Measurements from ENCODE around the gene GDPD1. TPM values are rescaled to one million over a fixed set of nuclear protein-coding genes. Genes with fewer than 3 reads are reported as not detected.

The GDPD1 gene
- total and polyA plus RNA-seq, 2 donors (not counting 3 experiments of a cell fraction or from before 2014, with no cell fraction given) = 2.5 to 4.9 TPM

GRCh38 chr17:59244081-59244480 is 23.8 kb downstream of the GDPD1 start:
- no TSS peak for BruUV-seq (replicated peaks)
- dilution Hi-C loops (cut with MboI; ENCODE audit: extremely low pct_ligation_motif_present, low sequenced_read_pairs) (no loop called here), intact Hi-C loops (cut with micrococcal nuclease) (no loop called here)
- CTCF ChIA-PET = no interaction called here
- Histone ChIP-seq H3K9me3 (replicated peaks; ENCODE audit: control insufficient read depth, insufficient read depth, low read length) (no peaks in the 10 kb centered on the region), H3K27me3 (ENCODE audit: control insufficient read depth in 2 of 2, insufficient read depth in 2 of 2, low read length in 2 of 2) (no peaks in the 10 kb centered on the region), H3K36me3 (ENCODE audit: control insufficient read depth in 2 of 2, extremely low read depth in 1 of 2, insufficient read depth in 2 of 2, low read length in 2 of 2) (no peaks in the 10 kb centered on the region), H3K9me1 (replicated peaks; ENCODE audit: control insufficient read depth, extremely low read depth, insufficient read depth, low read length) (no peaks in the 10 kb centered on the region), H3K79me2 (ENCODE audit: control insufficient read depth, insufficient read depth, low read length) (no peaks in the 10 kb centered on the region), H4K20me1 (replicated peaks; ENCODE audit: control insufficient read depth, extremely low read depth, insufficient read depth, low read length) (no peaks in the 10 kb centered on the region), H3K4me2 (ENCODE audit: insufficient read depth, low read length) (no peak overlapping the region), H3K9ac (replicated peaks; ENCODE audit: extremely low read depth, insufficient read depth, low read length) (no peak overlapping the region), H3K4me3 (replicated peaks in 1 of 3; ENCODE audit: insufficient read depth in 1 of 3, low read depth in 1 of 3, low read length in 3 of 3) (no peak overlapping the region), H2AFZ (ENCODE audit: low read depth, low read length) (no peak overlapping the region), H3K27ac (ENCODE audit: insufficient read depth, low read depth, low read length) (no peak overlapping the region), H3K4me1 (ENCODE audit: control insufficient read depth, extremely low read depth, insufficient read depth, low read length) (no peaks in the 10 kb centered on the region)
- no peak for DNase-seq (ENCODE audit: low read depth, low spot score)
- POLR2A ChIA-PET = no interaction called here
- TF ChIP-seq GATA2 (IDR thresholded peaks at IDR 0.05; ENCODE audit: insufficient read depth, insufficient read length, low read depth, low read length) = no peak
- TF ChIP-seq FOS (IDR thresholded peaks at IDR 0.05; ENCODE audit: borderline replicate concordance, insufficient read depth, low read length) = no peak
- TF ChIP-seq CTCF (IDR thresholded peaks at IDR 0.05; ENCODE audit: extremely low read depth in 1 of 2, insufficient read depth in 1 of 2, low read depth in 1 of 2, low read length in 2 of 2) = no peak
- no peak for TF ChIP-seq EZH2 (IDR thresholded peaks at IDR 0.05; ENCODE audit: borderline replicate concordance, low read depth, low read length, severe bottlenecking)
- TF ChIP-seq POLR2A (IDR thresholded peaks at IDR 0.05; ENCODE audit: low read depth, low read length) = no peak
- TF ChIP-seq MAX (IDR thresholded peaks at IDR 0.05; ENCODE audit: insufficient read depth, insufficient read length) = no peak
- no peak for TF ChIP-seq JUN (IDR thresholded peaks at IDR 0.05; ENCODE audit: borderline replicate concordance, insufficient read depth, insufficient read length, low read depth)
- TF ChIP-seq MYC (IDR thresholded peaks at IDR 0.05; ENCODE audit: low read depth, low read length) = no peak
- no peak for TF ChIP-seq POLR2AphosphoS5 (IDR thresholded peaks at IDR 0.05; ENCODE audit: insufficient read depth, low read depth, low read length)
- FAIRE-seq = no peak

Measured in endothelial cell of umbilical vein (primary cell).